Type B pancreatic cell (in vitro differentiated cells): ENCODE measurements around the gene ZNF205. TPM values are rescaled to one million over a fixed set of nuclear protein-coding genes. Genes with fewer than 3 reads are reported as not detected.

ENCODE experiments used
- total RNA-seq: library from RNA; stranded (reverse); gene quantifications from 2 replicates; pipeline ENCODE4 v1.2.1, GENCODE V29; 2021; ENCODE audit warnings: low replicate concordance

The ZNF205 gene
- total RNA-seq, 1 donor from 2014 or later: 15.0 TPM

Other genes with a start within 250 kb of the ZNF205 start
- 43.1 and 45.9 TPM in 2 replicates for gene FLYWCH2, start 229.4 kb upstream of the ZNF205 start, total RNA-seq
- gene FLYWCH1, start 200.7 kb upstream of the ZNF205 start, total RNA-seq: 17.8 and 28.6 TPM in 2 replicates
- 4.5 and 7.7 TPM in 2 replicates for gene KREMEN2, start 148.3 kb upstream of the ZNF205 start, total RNA-seq
- gene PAQR4, start 143.2 kb upstream of the ZNF205 start, total RNA-seq: 18.1 and 23.8 TPM in 2 replicates
- gene PKMYT1, start 132.1 kb upstream of the ZNF205 start, total RNA-seq: 25.1 and 42.3 TPM in 2 replicates
- 0.99 and 3.4 TPM in 2 replicates for gene CLDN9, start 99.7 kb upstream of the ZNF205 start, total RNA-seq
- gene CLDN6, start 94.4 kb upstream of the ZNF205 start, total RNA-seq: 98.9 and 243 TPM in 2 replicates
- gene TNFRSF12A, start 92.2 kb upstream of the ZNF205 start, total RNA-seq: 24.0 and 55.5 TPM in 2 replicates
- 34.8 and 49.4 TPM in 2 replicates for gene HCFC1R1, start 88.6 kb upstream of the ZNF205 start, total RNA-seq
- gene THOC6, start 88.6 kb upstream of the ZNF205 start, total RNA-seq: 40.1 and 50.7 TPM in 2 replicates
- 15.2 and 28.6 TPM in 2 replicates for gene BICDL2, start 75.6 kb upstream of the ZNF205 start, total RNA-seq
- 0.14 TPM in 2 replicates for gene MMP25, start 66.0 kb upstream of the ZNF205 start, total RNA-seq
- gene IL32, start 46.9 kb upstream of the ZNF205 start, total RNA-seq: 12.7 and 44.1 TPM in 2 replicates
- gene ZSCAN10, start 13.3 kb upstream of the ZNF205 start, total RNA-seq: not detected in 2 replicates
- gene ZNF213, start 22.4 kb downstream of the ZNF205 start, total RNA-seq: 11.6 and 13.3 TPM in 2 replicates
- 0.34 TPM in 1 of 2 replicates, not detected in the other for gene OR1F1, start 75.6 kb downstream of the ZNF205 start, total RNA-seq
- 10.5 and 12.4 TPM in 2 replicates for gene ZNF200, start 122.6 kb downstream of the ZNF205 start, total RNA-seq
- gene MEFV, start 144.0 kb downstream of the ZNF205 start, total RNA-seq: 0.19 TPM in 1 of 2 replicates, not detected in the other
- gene ZNF263, start 170.9 kb downstream of the ZNF205 start, total RNA-seq: 27.7 and 38.6 TPM in 2 replicates
- 5.4 and 9.4 TPM in 2 replicates for gene TIGD7, start 192.8 kb downstream of the ZNF205 start, total RNA-seq
- gene ZNF75A, start 192.9 kb downstream of the ZNF205 start, total RNA-seq: 41.2 and 50.8 TPM in 2 replicates
- 0.22 TPM in 1 of 2 replicates, not detected in the other for gene OR2C1, start 243.3 kb downstream of the ZNF205 start, total RNA-seq